ENCODE results near the gene RPL36. TPM values are rescaled to one million over a fixed set of nuclear protein-coding genes. Genes with fewer than 3 reads are reported as not detected.
"Not testable (repeated sequence)": the region's sequence is repeated elsewhere in the genome, so short reads cannot be mapped to it uniquely, and the experiment has no call there.

The RPL36 gene
- total and polyA plus RNA-seq, 4 donors = 47.2 to 556 (median 321) TPM

DNA sequence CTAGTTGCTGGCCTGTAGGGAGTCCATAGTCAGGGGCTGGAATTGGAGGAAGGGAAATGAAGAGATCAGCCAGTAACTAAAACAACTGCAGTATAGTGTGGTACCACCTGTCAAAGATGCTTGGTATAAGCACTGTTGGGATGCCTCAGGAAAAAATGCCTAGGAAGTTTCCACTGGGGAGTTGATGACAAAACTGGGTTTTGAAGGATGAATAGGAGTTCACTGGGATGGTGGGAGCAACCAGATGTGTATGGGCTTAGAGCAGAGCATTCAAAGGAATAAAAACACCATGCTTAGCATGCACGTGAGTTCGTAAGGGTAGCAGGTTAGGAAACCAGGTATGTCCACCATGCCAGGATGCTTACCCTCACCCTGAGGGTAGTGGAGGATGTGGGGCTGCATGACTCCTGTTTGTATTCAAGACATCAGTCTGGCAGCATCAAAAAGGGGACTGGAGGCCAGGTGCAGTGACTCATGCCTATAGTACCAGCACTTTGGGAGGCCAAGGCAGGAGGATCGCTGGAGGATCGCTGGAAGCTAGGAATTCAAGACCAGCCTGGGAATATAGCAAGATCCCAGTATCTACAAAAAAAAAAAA lies 37.5 kb downstream of the RPL36 start:
- no peak for TF ChIP-seq RAD21 (IDR thresholded peaks at IDR 0.05)
- no peak for TF ChIP-seq SP1 (IDR thresholded peaks at IDR 0.05)
- TF ChIP-seq ZBTB33 (IDR thresholded peaks at IDR 0.05) = no peak
- no peak for TF ChIP-seq EGR1 (IDR thresholded peaks at IDR 0.05; ENCODE audit: low read depth in 2 of 2)
- TF ChIP-seq NR2F2 (IDR thresholded peaks at IDR 0.05) = no peak
- TF ChIP-seq, protein P1, sequence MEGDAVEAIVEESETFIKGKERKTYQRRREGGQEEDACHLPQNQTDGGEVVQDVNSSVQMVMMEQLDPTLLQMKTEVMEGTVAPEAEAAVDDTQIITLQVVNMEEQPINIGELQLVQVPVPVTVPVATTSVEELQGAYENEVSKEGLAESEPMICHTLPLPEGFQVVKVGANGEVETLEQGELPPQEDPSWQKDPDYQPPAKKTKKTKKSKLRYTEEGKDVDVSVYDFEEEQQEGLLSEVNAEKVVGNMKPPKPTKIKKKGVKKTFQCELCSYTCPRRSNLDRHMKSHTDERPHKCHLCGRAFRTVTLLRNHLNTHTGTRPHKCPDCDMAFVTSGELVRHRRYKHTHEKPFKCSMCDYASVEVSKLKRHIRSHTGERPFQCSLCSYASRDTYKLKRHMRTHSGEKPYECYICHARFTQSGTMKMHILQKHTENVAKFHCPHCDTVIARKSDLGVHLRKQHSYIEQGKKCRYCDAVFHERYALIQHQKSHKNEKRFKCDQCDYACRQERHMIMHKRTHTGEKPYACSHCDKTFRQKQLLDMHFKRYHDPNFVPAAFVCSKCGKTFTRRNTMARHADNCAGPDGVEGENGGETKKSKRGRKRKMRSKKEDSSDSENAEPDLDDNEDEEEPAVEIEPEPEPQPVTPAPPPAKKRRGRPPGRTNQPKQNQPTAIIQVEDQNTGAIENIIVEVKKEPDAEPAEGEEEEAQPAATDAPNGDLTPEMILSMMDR (IDR thresholded peaks at IDR 0.05; ENCODE audit: low read depth, low read length, missing input control) = no peak
- TF ChIP-seq ATF3 (IDR thresholded peaks at IDR 0.05) = no peak
- TF ChIP-seq HNF4A (conservative IDR thresholded peaks at IDR 0.05) = no peak
- no peak for TF ChIP-seq FOXA1 (IDR thresholded peaks at IDR 0.05)
- TF ChIP-seq FOXA2 (IDR thresholded peaks at IDR 0.05) = no peak
- TF ChIP-seq REST (IDR thresholded peaks at IDR 0.05) = no peak
- TF ChIP-seq TAF1 (conservative IDR thresholded peaks at IDR 0.05) = no peak
- no peak for TF ChIP-seq JUND (IDR thresholded peaks at IDR 0.05)
- TF ChIP-seq YY1 (IDR thresholded peaks at IDR 0.05) = no peak
- TF ChIP-seq, protein P2, sequence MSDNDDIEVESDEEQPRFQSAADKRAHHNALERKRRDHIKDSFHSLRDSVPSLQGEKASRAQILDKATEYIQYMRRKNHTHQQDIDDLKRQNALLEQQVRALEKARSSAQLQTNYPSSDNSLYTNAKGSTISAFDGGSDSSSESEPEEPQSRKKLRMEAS (IDR thresholded peaks at IDR 0.05) = no peak
- TF ChIP-seq GABPA (IDR thresholded peaks at IDR 0.05 in 1 of 2, conservative IDR thresholded peaks at IDR 0.05 in 1 of 2) = no peak
- TF ChIP-seq RXRA (IDR thresholded peaks at IDR 0.05) = no peak
- Histone ChIP-seq H3K4me1 (ENCODE audit: control insufficient read depth in 4 of 4, insufficient read depth in 4 of 4, low read length in 3 of 4) (no peaks in the 10 kb centered on the region), H3K9ac (ENCODE audit: low read depth in 1 of 2, low read length in 2 of 2) (no peak overlapping the region), H3K27me3 (ENCODE audit: control insufficient read depth in 4 of 4, insufficient read depth in 4 of 4, low read length in 3 of 4) (no peaks in the 10 kb centered on the region), H3K27ac (ENCODE audit: low read depth in 1 of 2, low read length in 2 of 2) (no peak overlapping the region), H3K4me3 (ENCODE audit: low read depth in 1 of 3, low read length in 3 of 3) (no peak overlapping the region), H3K9me3 (ENCODE audit: control insufficient read depth in 4 of 4, low read length in 3 of 4) (no peaks in the 10 kb centered on the region), H3K36me3 (ENCODE audit: control insufficient read depth in 4 of 4, insufficient read depth in 3 of 4, low read depth in 1 of 4, low read length in 3 of 4) (no peaks in the 10 kb centered on the region)
- 89% methylated on average over 4 of the region's 4 CpGs for WGBS
- DNase-seq (ENCODE audit: low spot score) = no peak

DNA sequence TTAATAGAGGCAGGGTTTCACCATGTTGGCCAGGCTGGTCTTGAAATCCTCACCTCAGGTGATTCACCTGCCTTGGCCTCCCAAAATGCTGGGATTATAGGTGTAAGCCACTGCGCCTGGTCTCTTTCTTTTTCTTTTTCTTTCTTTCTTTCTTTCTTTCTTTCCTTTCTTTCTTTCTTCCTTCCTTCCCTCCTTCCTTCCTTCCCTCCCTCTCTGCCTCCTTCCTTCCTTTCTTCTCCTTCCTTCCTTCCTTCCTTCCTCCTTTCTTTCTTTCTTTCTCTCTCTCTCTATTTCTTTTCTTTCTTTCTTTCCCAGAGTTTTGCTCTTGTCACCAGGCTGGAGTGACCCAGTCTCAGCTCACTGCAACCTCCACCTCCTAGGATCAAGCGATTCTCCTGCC lies 43.1 kb downstream of the RPL36 start:
- WGBS = 84% methylated on average over 2 of the region's 2 CpGs
- not testable (repeated sequence) for H3K4me1 ChIP-seq (ENCODE audit: control insufficient read depth in 4 of 4, insufficient read depth in 4 of 4, low read length in 3 of 4); H3K27ac ChIP-seq (ENCODE audit: low read depth in 1 of 2, low read length in 2 of 2); DNase-seq (ENCODE audit: low spot score); H3K4me3 ChIP-seq (ENCODE audit: low read depth in 1 of 3, low read length in 3 of 3); H3K27me3 ChIP-seq (ENCODE audit: control insufficient read depth in 4 of 4, insufficient read depth in 4 of 4, low read length in 3 of 4); H3K9me3 ChIP-seq (ENCODE audit: control insufficient read depth in 4 of 4, low read length in 3 of 4); H3K9ac ChIP-seq (ENCODE audit: low read depth in 1 of 2, low read length in 2 of 2); H3K36me3 ChIP-seq (ENCODE audit: control insufficient read depth in 4 of 4, insufficient read depth in 3 of 4, low read depth in 1 of 4, low read length in 3 of 4)
